Activated CD4-positive, alpha-beta T cell treated with anti-CD3 and anti-CD28 coated beads, Interleukin-10, Interleukin-2, amounts not matched to agents 100 ng/mL and 50 ng/mL, durations not matched to agents 16 hours and 8 hours (primary cell): ENCODE data around the gene ITSN2.

ENCODE experiments used
- DNase-seq: peaks from one replicate; pipeline ENCODE4 v3.0.0-alpha.2; 2020

ITSN2 gene

DNA sequence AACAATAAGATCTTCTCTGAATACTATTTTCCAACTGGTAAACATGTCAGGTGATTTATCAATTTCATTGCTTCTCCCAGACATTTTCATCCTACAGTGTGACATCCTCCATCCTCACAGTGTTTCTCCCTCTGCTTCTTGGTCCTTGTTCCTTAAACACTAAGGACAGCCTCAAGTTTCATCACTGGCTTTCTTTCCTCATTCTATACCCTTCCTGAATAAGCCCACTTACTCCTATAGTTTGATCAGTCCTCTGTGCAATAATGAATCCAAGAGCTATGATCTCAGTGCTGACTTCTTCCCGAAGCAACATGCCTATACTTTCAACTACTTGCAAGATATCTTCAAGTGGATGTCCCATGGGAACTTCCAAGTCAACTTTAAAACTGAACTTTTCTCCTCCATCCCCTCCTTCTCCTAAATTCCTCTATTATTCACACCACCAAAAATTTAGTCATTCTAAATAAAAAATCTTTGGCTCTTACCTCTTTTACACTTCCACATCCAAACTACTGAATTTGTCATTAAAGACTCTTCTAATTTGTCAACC, 97.8 kb downstream of the ITSN2 start:
- DNase-seq = no peak

DNA sequence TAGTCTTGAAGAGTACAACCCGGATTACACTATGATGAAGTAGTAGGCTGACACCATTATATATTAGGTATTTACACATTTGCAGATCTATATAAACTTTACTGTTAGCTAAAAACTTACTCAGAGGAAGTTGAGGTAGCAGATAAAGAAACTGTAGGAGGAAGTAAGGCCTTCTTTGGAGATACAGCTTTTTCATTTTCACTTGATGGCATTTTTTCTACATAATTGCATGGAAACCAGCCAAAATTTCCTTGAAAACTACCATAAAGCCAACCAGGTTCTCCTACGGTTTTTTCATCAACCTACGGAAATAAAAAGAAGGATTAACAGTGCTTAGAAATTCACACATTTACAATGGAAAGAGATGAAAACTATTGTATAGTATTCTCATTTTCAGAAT, 98.9 kb downstream of the ITSN2 start:
- DNase-seq = peak; percentile 7

DNA sequence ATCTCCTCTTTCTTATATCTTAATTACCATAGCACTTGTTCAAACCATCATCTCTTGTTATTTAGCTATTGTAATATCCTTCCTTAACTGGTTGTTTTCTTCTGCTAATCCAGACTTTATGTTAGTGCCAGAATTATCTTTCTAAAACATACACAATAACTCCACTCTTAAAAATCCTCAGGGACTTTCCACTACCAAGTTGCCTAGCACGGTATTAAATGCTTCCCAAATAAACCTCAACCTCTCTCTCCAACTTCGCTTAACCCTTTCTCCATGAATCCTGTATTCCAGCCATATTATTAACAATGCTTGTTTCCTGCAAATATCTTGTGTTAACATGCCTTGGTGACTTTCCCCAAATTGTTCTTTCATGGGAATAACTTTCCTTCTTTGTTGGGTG, 101.0 kb downstream of the ITSN2 start:
- DNase-seq = no peak

DNA sequence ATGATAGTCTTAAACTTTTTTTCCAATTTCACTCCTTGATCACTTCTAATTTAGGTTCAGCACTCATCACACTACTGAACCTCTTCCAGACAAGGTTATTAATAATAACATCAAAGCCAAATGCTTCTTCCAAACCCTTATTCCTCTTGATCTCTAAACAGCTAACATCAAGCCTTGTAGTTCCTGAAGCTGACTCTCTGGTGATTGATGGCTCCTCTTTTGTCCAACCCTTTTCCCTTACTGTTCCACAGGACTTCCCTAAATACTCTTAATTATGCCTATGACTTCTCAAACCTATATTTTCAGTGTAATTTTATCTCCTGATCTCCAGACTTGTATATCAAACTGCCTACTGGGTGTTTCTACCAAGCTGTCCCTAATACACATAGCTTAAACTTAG, 101.6 kb downstream of the ITSN2 start:
- no peak for DNase-seq

DNA sequence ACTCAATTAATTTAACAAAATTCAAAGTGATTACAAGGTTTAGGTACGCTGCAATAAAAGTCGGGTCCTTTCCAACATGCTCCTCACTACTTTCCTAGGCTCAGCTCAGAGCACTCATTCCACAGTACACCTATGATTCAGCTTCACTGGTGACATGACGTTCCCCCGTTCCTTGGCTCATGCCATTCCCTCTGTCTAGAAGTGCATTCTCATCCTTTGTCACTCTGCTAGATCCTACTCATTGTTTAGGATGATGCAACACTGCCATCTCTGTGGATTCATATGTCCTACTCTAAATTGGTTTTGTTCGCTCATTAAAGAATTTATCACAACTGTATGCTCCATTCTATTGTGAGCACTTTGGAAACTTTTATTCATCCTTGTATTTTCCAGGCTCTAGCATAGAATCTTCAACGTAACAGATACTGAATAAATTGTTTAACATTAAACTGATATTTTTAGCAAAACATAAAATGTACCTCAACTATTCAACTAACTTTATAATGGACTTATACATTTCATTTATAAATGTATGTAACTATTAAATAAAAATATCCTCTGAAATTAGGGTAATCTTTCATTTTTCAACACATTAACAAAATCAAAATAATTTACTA, 106.9 kb downstream of the ITSN2 start:
- DNase-seq = no peak

DNA sequence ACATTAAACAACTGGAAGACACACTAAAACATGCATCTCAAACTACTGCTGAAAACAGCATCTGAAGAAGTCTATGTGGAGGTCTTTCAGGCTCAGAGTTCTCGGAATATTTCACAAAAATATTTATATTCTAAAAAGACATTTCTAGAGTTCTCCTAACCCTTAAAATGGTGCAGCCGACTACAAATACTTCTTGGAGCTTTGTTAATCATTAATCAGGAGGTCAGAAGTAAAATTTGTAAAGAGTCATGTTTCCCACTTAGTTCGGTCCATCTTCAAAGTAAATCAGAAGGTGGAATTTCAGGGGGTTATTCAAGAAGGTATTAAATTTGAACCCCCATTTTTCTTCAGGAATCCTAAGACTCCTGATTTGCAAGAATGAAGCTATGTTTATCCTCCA, 112.7 kb downstream of the ITSN2 start:
- DNase-seq = no peak

DNA sequence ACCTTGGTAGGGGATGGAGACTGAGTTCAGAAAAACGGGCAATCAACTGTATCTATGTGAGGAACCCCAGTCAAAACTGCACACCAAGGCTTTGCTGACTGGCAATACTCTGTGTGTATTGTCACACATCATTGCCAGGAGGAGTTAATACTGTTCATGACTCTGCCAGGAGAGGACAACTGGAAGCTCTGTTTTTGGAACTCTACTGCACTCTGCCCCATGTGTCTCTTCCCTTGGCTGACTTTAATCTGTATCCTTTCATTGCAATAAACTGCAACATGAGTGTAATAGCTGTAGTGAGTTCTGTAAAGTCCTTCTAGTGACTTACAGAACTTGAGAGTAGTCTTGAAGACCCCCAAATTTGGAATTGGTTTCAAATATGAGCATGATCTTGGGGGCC, 113.2 kb downstream of the ITSN2 start:
- DNase-seq = no peak

DNA sequence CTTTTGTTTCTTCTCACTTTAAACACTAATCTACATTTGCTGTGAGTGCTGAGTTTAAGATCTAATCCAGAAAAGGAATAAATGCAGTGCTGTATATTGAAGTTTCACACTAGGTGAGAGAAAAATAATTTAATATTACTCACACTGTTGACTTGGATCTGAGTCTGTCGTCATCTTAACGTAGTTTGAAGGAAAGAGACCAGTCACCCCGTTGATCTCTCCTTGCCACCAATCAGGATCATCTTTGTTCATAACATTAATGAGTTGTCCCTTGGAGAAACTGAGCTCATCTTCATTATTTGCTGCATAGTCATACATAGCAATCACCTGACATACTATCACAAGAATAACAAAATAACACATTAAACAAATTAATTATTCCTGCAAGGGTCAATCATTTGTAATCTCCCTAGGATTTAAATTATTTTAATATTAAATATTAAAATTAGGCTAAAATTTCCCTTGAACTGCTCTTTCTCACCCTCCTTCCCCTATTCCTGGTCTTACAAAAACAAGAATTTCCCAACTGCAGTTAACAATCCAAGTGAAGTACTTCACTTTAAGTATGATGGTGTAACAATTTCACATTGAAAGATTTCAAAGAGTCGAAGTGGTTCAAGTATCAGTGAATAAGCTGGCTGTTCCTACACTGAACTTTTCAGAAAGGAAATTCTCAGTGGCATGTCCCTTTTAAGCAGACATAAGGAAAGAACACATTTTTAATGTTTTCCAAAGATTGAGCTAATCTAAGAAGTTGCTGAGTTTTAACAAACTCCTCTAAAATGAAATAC, 114.2 kb downstream of the ITSN2 start:
- DNase-seq = no peak

DNA sequence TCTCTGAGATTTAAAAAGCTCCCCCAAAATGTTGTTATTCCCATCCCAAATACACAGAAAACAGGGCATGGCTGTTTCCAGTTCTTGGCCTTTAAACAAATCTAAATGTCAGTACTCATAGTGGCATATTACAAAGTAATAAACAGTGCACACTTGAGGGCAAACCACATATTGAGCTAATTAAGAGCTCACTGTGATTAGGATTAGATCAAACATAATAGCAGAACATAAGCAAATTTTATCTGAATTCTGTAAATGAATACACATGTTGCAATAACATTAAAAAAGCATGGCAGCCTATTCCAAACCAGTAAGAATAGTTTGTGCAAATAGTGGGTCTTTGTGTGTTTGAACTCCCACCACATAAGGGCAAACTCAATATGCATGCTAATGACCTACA, 118.8 kb downstream of the ITSN2 start:
- no peak for DNase-seq

DNA sequence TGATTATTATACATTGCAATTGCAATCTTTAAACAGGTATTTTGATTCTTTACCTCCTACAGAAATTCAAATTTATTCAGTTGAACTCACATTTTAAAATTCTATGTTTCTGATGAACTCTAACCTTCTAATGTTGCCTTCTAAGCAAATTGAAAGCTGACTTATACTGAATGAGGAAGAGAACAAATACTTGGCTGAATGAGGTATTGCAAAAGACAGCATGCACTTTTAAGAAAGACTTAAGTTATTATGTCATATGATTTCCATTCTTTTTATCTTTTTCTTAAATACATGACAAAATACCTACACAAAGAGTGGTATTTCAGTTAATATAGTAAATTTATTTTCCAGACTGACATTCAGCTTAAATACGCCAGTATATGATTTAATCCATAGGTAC, 120.8 kb downstream of the ITSN2 start:
- no peak for DNase-seq

DNA sequence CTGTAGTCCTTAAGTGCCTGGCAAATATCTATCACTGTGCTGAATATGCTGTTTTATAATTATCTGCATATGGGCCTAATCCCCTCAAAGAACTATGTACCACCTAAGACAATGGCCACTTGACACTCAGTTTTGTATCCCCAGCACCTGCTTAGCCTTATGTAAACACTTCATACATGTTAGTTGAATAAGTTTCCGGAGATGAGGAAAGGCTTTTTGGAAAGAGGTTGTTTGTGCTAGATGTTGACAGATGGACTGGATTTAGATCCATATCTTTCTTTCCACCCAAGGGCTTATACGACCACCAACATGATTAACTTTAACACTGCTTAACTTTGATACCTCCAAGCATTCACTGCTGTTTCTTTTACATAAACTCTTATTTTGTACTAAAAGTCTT, 122.2 kb downstream of the ITSN2 start:
- DNase-seq = no peak

DNA sequence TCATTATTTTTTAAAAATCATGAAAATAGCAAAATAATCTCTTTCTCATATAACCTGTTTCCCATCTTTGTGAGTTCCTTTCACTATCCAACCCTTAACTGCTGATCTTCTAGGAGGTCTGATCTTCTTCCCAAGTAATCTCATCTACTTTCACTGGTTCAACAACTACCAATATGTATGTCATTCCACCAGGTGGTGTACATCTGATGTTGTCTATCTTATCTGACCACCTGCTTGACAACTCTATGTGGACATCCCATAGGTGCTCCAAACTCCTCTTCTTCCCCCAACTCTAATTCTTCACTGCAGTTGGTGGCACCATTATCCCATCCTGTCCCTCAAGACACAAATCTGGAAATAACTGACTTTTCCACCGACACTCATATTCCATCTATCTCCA, 123.0 kb downstream of the ITSN2 start:
- DNase-seq = no peak

DNA sequence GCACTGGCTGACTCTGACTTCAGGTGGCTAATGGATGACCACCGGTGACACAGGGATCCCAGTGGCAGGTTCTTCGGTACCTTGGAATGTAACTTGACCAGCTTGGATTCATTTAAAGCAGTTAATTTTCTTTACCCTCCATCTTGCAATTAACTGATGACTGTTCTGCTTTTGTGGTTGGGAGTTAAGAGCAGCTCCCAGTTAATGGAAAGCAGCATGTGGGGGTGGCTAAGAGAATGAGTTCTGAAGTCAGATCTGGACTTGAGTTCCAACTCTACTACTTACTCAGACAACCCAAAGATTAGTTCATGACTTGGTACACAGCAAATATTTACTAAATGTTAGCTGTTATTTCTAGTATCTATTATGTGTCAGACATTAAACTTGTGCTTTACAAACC, 127.0 kb downstream of the ITSN2 start:
- DNase-seq = no peak

DNA sequence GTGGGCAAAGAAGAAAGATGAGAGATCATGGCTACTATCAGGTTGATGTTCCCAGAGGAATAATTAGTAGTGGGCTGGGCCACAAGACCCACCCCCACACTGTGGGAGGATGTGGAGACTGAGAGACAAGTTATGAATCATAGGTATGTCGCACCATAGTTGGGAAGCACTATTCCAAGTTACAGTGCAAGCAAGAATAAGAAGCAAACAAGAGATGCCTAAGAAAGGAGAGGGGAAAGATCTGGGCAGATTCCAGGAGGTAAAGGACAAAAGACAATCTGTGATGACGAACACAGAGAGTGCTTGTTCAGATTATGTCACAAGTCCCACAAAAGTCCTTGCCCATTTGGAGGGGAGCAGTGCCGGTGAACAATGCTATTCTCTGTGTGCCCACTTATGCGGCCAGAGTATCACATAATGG, 128.9 kb downstream of the ITSN2 start:
- no peak for DNase-seq

DNA sequence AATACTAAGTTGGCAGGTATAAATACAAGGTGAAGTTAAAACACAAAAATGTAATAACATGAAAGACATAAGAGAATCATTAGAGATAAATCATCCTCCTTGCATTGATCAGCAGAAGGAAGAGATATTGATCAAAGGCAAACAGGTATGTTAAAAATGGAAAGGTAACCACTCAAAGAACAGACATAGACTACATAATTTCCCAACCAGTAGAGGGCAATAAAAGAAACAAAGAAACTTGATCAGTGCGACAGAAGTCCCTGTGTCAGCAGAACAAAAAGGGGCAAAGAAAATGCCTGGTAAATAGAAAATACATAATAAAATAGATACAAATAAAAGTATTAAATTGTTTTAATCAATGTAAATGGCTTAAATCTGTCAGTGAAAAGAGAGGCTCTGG, 131.9 kb downstream of the ITSN2 start:
- peak; percentile 18 for DNase-seq

DNA sequence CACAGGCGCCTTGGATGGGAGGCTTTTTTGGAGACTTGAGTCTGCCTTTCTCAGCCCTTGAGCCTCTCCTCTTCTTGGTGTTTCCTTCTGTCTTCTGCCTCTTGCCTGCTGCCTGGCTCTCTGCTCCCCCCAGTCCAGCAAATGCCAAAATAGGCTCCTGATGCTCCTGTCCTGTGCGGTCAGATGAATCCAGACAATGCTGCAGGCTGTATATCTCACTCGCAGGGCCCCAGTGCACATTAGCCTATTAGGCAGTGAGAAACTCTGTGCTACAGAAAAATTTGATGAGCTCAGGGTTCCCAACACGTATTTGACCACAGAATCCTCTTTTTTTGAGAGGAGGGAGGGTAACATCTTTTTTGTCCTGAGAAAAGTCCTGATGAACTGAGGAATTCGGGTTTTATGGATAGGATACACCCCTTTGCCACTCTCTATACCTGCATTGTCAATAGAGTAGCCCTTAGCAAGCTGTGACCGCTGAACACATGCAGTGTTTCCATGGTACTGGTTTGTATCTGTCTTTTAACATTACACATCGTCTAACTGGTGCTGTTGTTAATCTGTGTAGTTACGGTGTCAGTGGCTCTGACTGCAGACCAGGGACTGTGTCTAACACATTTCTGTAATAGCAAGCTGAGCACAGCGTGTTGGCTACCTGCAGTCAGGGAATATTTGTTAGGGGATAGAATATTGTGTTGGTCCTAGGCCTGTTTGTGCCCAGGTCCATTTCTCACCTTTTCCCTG, 134.7 kb downstream of the ITSN2 start:
- DNase-seq = no peak

DNA sequence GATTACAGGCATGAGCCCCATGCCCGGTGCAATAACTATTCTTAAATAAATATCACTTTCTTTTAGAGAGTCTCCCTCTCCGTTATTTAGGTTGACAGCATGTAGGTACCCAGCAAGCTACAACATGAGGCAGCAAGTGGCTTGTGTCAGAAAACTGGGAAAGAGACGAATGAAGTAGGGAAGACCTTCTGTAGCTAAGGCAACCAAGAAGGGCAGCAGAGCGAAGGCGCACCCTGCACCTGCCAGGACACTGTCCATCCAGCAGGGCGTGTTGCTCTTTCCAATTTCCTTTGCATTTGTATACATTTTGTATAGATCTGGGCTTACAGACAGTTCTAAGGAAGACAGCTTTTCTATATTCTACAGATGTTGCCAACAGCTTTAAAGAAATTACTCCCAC, 137.4 kb downstream of the ITSN2 start:
- no peak for DNase-seq

DNA sequence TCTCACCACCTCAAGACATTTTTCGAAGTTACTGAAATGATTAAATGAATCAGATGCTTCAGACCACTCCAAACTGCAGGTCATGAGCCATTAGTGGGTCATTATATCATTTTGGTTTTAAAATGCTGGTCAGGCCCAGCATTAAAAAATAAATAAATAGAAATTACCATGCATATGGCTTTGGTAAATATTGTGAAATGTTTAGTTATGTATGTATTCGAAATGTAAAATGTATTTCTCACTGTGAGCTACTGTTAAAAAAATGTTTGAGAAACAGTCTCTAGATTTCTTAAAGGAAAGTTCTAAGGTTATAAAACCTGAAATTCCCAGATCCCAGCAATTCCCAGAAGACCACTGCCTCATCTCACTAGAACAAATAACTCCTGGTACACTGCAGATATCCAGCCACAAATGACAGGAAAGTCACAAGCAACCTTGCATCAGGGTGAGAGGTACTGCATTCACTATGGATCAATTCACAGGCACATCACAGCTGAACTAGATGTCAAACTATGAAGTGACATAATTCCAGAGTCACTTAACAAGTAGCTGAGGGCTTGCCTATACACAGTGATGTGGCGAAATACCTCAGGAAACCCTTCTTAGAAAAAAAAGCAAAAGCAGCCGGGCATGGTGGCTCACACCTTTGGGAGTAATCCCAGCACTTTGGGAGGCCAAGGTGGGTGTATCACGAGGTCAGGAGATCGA, 138.8 kb downstream of the ITSN2 start:
- DNase-seq = no peak

DNA sequence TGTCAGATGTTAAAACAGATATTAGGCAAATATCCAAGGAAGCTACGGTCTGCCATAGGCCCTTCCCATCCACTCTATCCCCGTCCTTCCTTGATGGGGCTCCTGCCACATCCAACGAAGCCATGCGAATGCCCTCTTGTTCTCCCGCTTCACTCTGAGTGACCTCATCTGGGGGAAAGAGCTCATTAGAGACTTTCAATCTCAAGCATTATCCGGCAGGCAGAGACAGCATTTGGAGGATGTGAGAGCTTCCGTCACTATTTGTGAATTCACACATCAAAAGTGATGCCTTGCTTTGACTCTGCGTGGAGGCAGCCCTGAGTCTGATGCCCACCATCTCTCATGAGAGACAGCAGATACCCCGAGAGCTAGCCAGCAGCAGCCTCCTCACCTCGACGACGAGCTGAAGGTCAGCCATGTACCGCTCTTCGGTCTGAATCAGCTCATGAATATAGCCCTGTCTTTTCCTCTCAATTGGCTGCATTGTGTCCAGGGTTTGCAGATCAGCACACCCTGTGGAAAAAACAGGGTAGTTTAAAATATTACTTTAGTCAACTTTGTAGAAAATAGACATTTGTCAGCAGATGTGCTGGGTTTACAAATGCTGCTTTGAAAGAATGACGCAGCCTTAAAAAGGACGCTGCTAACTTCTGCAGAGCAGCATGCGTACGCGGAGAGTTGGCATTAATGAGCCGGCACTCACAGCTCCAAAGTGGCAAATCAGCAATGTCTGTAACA, 139.6 kb downstream of the ITSN2 start:
- DNase-seq = no peak

DNA sequence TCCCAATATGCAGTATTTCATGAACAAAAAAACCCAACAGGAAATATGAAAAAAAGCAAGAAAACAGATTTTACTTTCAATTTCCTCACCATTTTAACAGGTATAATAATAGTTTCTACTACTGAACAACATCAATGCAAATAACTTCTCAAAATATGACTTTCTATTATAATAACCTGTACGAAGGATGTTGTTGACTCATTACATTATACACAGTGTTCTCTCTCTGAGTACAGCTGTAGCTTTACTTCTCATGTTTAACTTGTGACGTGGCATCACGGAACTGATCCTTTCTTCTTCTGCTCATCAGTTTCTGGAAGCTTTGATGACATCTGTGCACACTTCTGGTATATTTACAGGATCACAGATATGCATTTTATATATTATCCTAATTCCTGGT, 145.5 kb downstream of the ITSN2 start:
- peak; percentile 65 for DNase-seq

DNA sequence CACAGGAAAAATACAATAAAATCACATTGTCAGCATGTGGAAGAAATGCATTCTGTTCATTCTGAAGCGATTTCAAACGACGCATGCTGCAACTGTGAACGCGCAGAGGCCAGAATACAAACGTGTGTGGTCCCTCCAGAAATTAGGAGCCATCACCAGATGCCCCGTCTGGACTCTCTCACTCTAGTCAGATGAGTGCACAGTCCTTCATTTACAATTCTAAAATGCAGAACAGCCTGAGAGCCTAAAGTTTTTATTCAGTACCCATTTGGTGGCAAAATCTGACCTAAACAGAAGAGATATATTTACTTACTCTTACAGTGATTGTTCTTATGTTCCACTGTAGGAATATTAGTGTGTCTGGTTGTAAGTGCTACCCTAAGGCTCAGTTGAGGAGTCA, 148.9 kb downstream of the ITSN2 start:
- DNase-seq = no peak

DNA sequence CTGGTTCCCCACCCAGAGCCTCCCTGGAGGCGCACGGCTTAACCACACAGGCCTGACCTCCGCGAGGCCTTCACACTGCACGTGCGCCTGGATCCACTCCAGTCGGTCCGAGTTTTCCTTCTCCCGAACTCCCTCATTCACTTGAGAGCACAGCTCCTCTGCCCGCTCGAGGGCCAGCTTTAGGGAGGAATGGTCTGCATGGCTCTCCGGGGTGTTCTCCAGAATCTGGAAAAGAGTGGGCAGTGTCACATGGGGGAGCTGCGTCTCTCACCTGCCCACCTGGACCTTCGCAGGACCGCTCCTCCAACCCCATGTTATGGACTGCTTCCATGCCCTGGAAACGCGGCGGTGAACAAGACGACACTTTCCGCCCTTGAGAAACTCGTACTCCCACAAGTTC, 149.6 kb downstream of the ITSN2 start:
- DNase-seq = no peak

DNA sequence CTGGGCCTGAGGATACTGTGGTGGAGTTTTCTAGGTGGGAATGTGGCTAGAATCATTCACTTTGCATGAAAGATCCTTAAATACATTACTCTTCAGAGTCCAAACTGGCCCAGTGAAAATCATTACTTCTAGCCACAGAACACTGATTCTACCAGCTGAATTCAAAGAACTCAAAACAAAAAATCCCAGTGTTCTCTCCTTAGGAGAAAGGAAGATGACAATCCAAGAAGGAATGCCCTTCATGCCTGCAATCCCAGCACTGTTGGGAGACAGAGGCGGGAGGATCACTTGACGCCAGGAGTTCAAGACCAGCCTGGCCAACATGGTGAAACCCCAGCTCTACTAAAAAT, 150.3 kb downstream of the ITSN2 start:
- no peak for DNase-seq
